Measurements from ENCODE around the gene RER1.

Gene RER1

DNA sequence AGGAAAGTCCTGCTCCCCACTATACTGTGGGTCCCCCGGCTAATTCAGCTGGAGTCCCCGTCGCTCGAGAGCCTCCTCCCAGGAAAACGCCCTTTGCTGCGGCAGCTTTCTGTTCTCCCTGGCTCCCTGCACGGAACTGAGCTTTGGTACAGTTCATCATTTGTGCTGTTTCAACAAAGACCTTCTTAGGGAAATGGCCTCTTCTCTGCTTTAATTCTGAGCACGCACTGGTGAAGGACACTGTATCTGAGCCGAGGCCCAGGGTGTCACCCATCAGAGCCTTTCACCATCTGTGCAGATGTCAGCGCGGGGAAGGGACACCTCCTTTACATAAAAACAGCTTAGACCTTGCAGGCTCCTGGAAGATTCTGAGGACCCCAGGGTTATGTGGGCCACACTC lies 34.3 kb downstream of the RER1 start:
- H2AFZ ChIP-seq (ENCODE audit: low read depth, low read length): no peak overlapping the region
- H3K9me3 ChIP-seq (ENCODE audit: control insufficient read depth, low read length): peaks cover 4% of the 10 kb centered on the region
- WGBS: 91% methylated on average over 11 of the region's 11 CpGs
- peaks cover 0 to 66% of the 10 kb centered on the region in 2 experiments for H3K27me3 ChIP-seq (ENCODE audit: control insufficient read depth in 1 of 2, insufficient read depth in 1 of 2, low read length in 2 of 2)
- H4K91ac ChIP-seq (ENCODE audit: low read length): no peak overlapping the region
- no peak overlapping the region for H3K9ac ChIP-seq (ENCODE audit: low read length)
- no peak overlapping the region for H3K4me3 ChIP-seq (ENCODE audit: insufficient read depth in 1 of 2, low read depth in 1 of 2, low read length in 2 of 2)
- H3K18ac ChIP-seq (ENCODE audit: low read depth in 1 of 2, low read length in 2 of 2): no peak overlapping the region
- H2BK12ac ChIP-seq (ENCODE audit: low read length in 2 of 2): no peak overlapping the region
- no peak overlapping the region for H2AK5ac ChIP-seq (ENCODE audit: low read length, severe bottlenecking)
- no peak overlapping the region for H2BK5ac ChIP-seq (ENCODE audit: low read depth, low read length, poor library complexity, severe bottlenecking)
- H3K27ac ChIP-seq (ENCODE audit: low read length, poor library complexity, severe bottlenecking): no peak overlapping the region
- H2BK120ac ChIP-seq (ENCODE audit: low read depth, low read length): no peak overlapping the region
- no peak overlapping the region for H3K4ac ChIP-seq (ENCODE audit: low read depth in 1 of 2, low read length in 2 of 2)
- peaks cover 0 to 5% of the 10 kb centered on the region in 2 experiments for H3K36me3 ChIP-seq (ENCODE audit: control insufficient read depth in 1 of 2, insufficient read depth in 2 of 2, low read depth in 1 of 2, low read length in 2 of 2)
- H2BK15ac ChIP-seq (ENCODE audit: low read depth, poor library complexity, severe bottlenecking): no peak overlapping the region
- no peaks in the 10 kb centered on the region for H3K4me1 ChIP-seq (ENCODE audit: control insufficient read depth, insufficient read depth, low read depth, low read length)
- H4K8ac ChIP-seq (ENCODE audit: low read length): no peak overlapping the region
- no peaks in the 10 kb centered on the region for H3K79me1 ChIP-seq (replicated peaks; ENCODE audit: low read length, poor library complexity, severe bottlenecking)
- DNase-seq: no peak
- no peak overlapping the region for H3K4me2 ChIP-seq (ENCODE audit: low read length, poor library complexity, severe bottlenecking)
- no peak overlapping the region for H3K23ac ChIP-seq (ENCODE audit: low read length in 2 of 2)
- no peak overlapping the region for H3K14ac ChIP-seq (ENCODE audit: low read length in 2 of 2)

DNA sequence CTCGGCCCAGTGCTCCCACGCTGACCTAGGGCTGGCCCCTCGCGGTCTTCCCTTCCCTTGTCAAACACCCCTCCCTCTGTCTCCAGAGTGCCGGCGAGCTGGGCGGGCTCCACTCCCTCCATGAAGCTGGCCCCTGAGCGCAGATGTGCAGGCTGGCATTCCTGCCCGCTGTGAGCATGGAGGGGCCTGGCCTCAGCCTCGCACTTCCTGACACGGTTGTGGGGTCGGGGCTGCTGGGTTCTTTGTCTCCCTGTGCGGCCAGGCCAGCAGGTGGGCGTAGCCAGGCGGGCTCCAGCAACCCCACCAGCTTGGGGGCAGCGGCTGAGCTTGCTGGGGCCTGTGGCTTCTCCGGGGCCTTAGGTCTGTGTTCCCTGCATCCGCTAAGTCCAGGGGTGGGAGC lies 34.9 kb downstream of the RER1 start:
- Histone ChIP-seq H3K9me3 (ENCODE audit: control insufficient read depth, low read length) (peaks cover 4% of the 10 kb centered on the region), H4K91ac (ENCODE audit: low read length) (no peak overlapping the region), H3K4me3 (ENCODE audit: insufficient read depth in 1 of 2, low read depth in 1 of 2, low read length in 2 of 2) (no peak overlapping the region), H3K4me1 (ENCODE audit: control insufficient read depth, insufficient read depth, low read depth, low read length) (no peaks in the 10 kb centered on the region), H2BK120ac (ENCODE audit: low read depth, low read length) (no peak overlapping the region), H2BK5ac (ENCODE audit: low read depth, low read length, poor library complexity, severe bottlenecking) (no peak overlapping the region), H3K4me2 (ENCODE audit: low read length, poor library complexity, severe bottlenecking) (no peak overlapping the region), H3K27ac (ENCODE audit: low read length, poor library complexity, severe bottlenecking) (no peak overlapping the region), H4K8ac (ENCODE audit: low read length) (no peak overlapping the region), H2BK15ac (ENCODE audit: low read depth, poor library complexity, severe bottlenecking) (no peak overlapping the region), H3K14ac (ENCODE audit: low read length in 2 of 2) (no peak overlapping the region), H2AK5ac (ENCODE audit: low read length, severe bottlenecking) (no peak overlapping the region), H3K36me3 (ENCODE audit: control insufficient read depth in 1 of 2, insufficient read depth in 2 of 2, low read depth in 1 of 2, low read length in 2 of 2) (peaks cover 0 to 5% of the 10 kb centered on the region in 2 experiments), H3K9ac (ENCODE audit: low read length) (no peak overlapping the region), H3K23ac (ENCODE audit: low read length in 2 of 2) (no peak overlapping the region), H3K27me3 (ENCODE audit: control insufficient read depth in 1 of 2, insufficient read depth in 1 of 2, low read length in 2 of 2) (peaks cover 0 to 66% of the 10 kb centered on the region in 2 experiments), H2AFZ (ENCODE audit: low read depth, low read length) (no peak overlapping the region), H3K18ac (ENCODE audit: low read depth in 1 of 2, low read length in 2 of 2) (no peak overlapping the region), H3K79me1 (replicated peaks; ENCODE audit: low read length, poor library complexity, severe bottlenecking) (no peaks in the 10 kb centered on the region), H2BK12ac (ENCODE audit: low read length in 2 of 2) (no peak overlapping the region), H3K4ac (ENCODE audit: low read depth in 1 of 2, low read length in 2 of 2) (no peak overlapping the region)
- 84% methylated on average over 18 of the region's 18 CpGs for WGBS
- no peak for DNase-seq

DNA sequence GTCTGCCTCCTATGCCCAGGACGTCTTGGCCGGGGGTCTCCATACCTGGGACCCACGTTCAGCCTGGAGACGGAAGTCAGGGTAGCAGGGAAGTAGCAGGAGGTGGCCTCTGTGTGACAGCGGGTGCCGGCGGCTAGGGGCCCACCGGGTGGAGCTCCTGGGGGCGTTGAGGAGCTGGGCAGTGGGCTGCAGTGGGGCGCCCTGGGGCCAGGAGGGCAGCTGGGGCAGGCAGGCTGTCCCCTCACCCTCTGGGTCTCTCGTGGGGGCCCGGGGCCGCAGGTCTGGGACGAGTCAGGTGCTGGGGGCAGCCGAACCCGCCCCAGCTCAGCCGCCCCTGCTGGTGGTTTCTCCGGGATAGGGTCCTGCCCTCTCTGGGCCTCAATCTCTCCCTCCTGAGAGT lies 35.4 kb downstream of the RER1 start:
- Histone ChIP-seq H3K9ac (ENCODE audit: low read length) (no peak overlapping the region), H3K14ac (ENCODE audit: low read length in 2 of 2) (no peak overlapping the region), H3K79me1 (replicated peaks; ENCODE audit: low read length, poor library complexity, severe bottlenecking) (no peaks in the 10 kb centered on the region), H3K27me3 (ENCODE audit: control insufficient read depth in 1 of 2, insufficient read depth in 1 of 2, low read length in 2 of 2) (peaks cover 0 to 71% of the 10 kb centered on the region in 2 experiments), H3K18ac (ENCODE audit: low read depth in 1 of 2, low read length in 2 of 2) (no peak overlapping the region), H2AFZ (ENCODE audit: low read depth, low read length) (no peak overlapping the region), H3K9me3 (ENCODE audit: control insufficient read depth, low read length) (peaks cover 4% of the 10 kb centered on the region), H3K4me3 (ENCODE audit: insufficient read depth in 1 of 2, low read depth in 1 of 2, low read length in 2 of 2) (no peak overlapping the region), H4K8ac (ENCODE audit: low read length) (no peak overlapping the region), H2BK15ac (ENCODE audit: low read depth, poor library complexity, severe bottlenecking) (no peak overlapping the region), H3K36me3 (ENCODE audit: control insufficient read depth in 1 of 2, insufficient read depth in 2 of 2, low read depth in 1 of 2, low read length in 2 of 2) (peaks cover 0 to 5% of the 10 kb centered on the region in 2 experiments), H3K4ac (ENCODE audit: low read depth in 1 of 2, low read length in 2 of 2) (no peak overlapping the region), H2BK120ac (ENCODE audit: low read depth, low read length) (no peak overlapping the region), H4K91ac (ENCODE audit: low read length) (no peak overlapping the region), H2BK5ac (ENCODE audit: low read depth, low read length, poor library complexity, severe bottlenecking) (no peak overlapping the region), H2BK12ac (ENCODE audit: low read length in 2 of 2) (no peak overlapping the region), H3K4me1 (ENCODE audit: control insufficient read depth, insufficient read depth, low read depth, low read length) (no peaks in the 10 kb centered on the region), H3K4me2 (ENCODE audit: low read length, poor library complexity, severe bottlenecking) (no peak overlapping the region), H3K27ac (ENCODE audit: low read length, poor library complexity, severe bottlenecking) (no peak overlapping the region), H2AK5ac (ENCODE audit: low read length, severe bottlenecking) (no peak overlapping the region), H3K23ac (ENCODE audit: low read length in 2 of 2) (no peak overlapping the region)
- WGBS: 84% methylated on average over 17 of the region's 18 CpGs
- no peak for DNase-seq

DNA sequence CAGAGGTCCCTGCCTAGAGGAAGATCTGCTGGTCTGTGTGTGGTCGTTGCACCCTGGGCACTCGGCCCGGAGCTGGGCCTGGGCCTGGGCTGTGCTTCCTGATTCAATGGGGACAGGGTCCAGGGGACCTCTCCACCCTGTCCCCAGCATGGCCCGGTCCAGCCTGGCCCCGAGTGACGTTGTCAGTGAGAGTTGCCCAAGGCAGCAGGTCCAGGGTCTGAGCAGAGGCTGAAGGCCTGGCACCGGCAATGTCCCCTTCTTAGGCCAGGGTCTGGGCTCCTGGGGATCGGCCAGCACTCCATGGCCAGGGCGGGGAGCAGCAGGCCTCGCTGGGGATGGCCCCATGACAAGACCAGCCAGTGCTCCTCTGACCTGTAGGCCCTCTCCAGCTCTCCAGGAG lies 36.3 kb downstream of the RER1 start:
- Histone ChIP-seq H3K36me3 (ENCODE audit: control insufficient read depth in 1 of 2, insufficient read depth in 2 of 2, low read depth in 1 of 2, low read length in 2 of 2) (peaks cover 0 to 5% of the 10 kb centered on the region in 2 experiments), H3K4me2 (ENCODE audit: low read length, poor library complexity, severe bottlenecking) (no peak overlapping the region), H3K27ac (ENCODE audit: low read length, poor library complexity, severe bottlenecking) (no peak overlapping the region), H2BK5ac (ENCODE audit: low read depth, low read length, poor library complexity, severe bottlenecking) (no peak overlapping the region), H2BK12ac (ENCODE audit: low read length in 2 of 2) (no peak overlapping the region), H3K9ac (ENCODE audit: low read length) (no peak overlapping the region), H3K23ac (ENCODE audit: low read length in 2 of 2) (no peak overlapping the region), H3K79me1 (replicated peaks; ENCODE audit: low read length, poor library complexity, severe bottlenecking) (no peaks in the 10 kb centered on the region), H3K14ac (ENCODE audit: low read length in 2 of 2) (no peak overlapping the region), H2BK120ac (ENCODE audit: low read depth, low read length) (no peak overlapping the region), H3K9me3 (ENCODE audit: control insufficient read depth, low read length) (peaks cover 4% of the 10 kb centered on the region), H4K91ac (ENCODE audit: low read length) (no peak overlapping the region), H3K18ac (ENCODE audit: low read depth in 1 of 2, low read length in 2 of 2) (no peak overlapping the region), H3K4ac (ENCODE audit: low read depth in 1 of 2, low read length in 2 of 2) (no peak overlapping the region), H2AK5ac (ENCODE audit: low read length, severe bottlenecking) (no peak overlapping the region), H2BK15ac (ENCODE audit: low read depth, poor library complexity, severe bottlenecking) (no peak overlapping the region), H4K8ac (ENCODE audit: low read length) (no peak overlapping the region), H3K4me3 (ENCODE audit: insufficient read depth in 1 of 2, low read depth in 1 of 2, low read length in 2 of 2) (no peak overlapping the region), H2AFZ (ENCODE audit: low read depth, low read length) (no peak overlapping the region), H3K4me1 (ENCODE audit: control insufficient read depth, insufficient read depth, low read depth, low read length) (no peaks in the 10 kb centered on the region), H3K27me3 (ENCODE audit: control insufficient read depth in 1 of 2, insufficient read depth in 1 of 2, low read length in 2 of 2) (peaks cover 4 to 80% of the 10 kb centered on the region in 2 experiments)
- WGBS: 81% methylated on average over 10 of the region's 10 CpGs
- no peak for DNase-seq
